Measurements from ENCODE around the gene C6orf58.
"Not testable (repeated sequence)": the region's sequence is repeated elsewhere in the genome, so short reads cannot be mapped to it uniquely, and the experiment has no call there.

The C6orf58 gene

GRCh38 chr6:127593456-127593855 is 16.5 kb downstream of the C6orf58 start:
- not testable (repeated sequence) for DNase-seq

- DNase-seq = peak; percentile 29
Measured at GRCh38 chr6:127606131-127606562, 29.2 kb downstream of the C6orf58 start.

GRCh38 chr6:127608554-127609270 is 31.7 kb downstream of the C6orf58 start:
- DNase-seq = no peak

- no peak for DNase-seq
Measured at GRCh38 chr6:127618729-127619128, 41.8 kb downstream of the C6orf58 start.

GRCh38 chr6:127630800-127631199 is 53.8 kb downstream of the C6orf58 start:
- peak; percentile 3 for DNase-seq

GRCh38 chr6:127634178-127634577 is 57.2 kb downstream of the C6orf58 start:
- DNase-seq = no peak

GRCh38 chr6:127635091-127635490 is 58.1 kb downstream of the C6orf58 start:
- no peak for DNase-seq

GRCh38 chr6:127637830-127638409 is 60.9 kb downstream of the C6orf58 start:
- no peak for DNase-seq
